Progenitor cell of endocrine pancreas (in vitro differentiated cells): ENCODE data around the gene TRIM39. TPM values are rescaled to one million over a fixed set of nuclear protein-coding genes. Genes with fewer than 3 reads are reported as not detected.
A peak's percentile ranks its signal among the peaks of the same experiment; 100 is the strongest.

ENCODE experiments used
- DNase-seq: peaks from one replicate; pipeline ENCODE4 v3.0.0; 2021; ENCODE audit warnings: low spot score; ENCODE audit not compliant: unreplicated experiment
- H3K27ac Mint-ChIP-seq: 2 replicates; pipeline ENCODE4 v1.8.0; 2021; ENCODE audit warnings: mild to moderate bottlenecking, moderate library complexity, mixed read lengths
- H3K27me3 Mint-ChIP-seq: 2 replicates; pipeline ENCODE4 v1.8.0; 2021; ENCODE audit warnings: mixed read lengths
- H3K36me3 Mint-ChIP-seq: 2 replicates; pipeline ENCODE4 v1.8.0; 2022; ENCODE audit warnings: mixed read lengths; ENCODE audit not compliant: insufficient read depth
- H3K4me1 Mint-ChIP-seq: 2 replicates; pipeline ENCODE4 v1.8.0; 2021; ENCODE audit warnings: low read depth, mixed read lengths
- H3K4me3 Mint-ChIP-seq: 2 replicates; pipeline ENCODE4 v1.8.0; 2021; ENCODE audit warnings: low read depth, mild to moderate bottlenecking, moderate library complexity, mixed read lengths
- H3K9me3 Mint-ChIP-seq: 2 replicates; pipeline ENCODE4 v1.8.0; 2021; ENCODE audit warnings: low read depth, mixed read lengths
- CTCF ChIP-seq: fragments of 200-600 bp; sonication (generic); IDR thresholded peaks from one replicate; pipeline ENCODE4 v1.5.0; 2021; ENCODE audit warnings: antibody characterized with exemption, mild to moderate bottlenecking; ENCODE audit not compliant: unreplicated experiment
- total RNA-seq: library from RNA; stranded (reverse); gene quantifications from 2 replicates; pipeline ENCODE4 v1.2.1, GENCODE V29; 2021

TRIM39 gene
- total RNA-seq, 1 donor from 2014 or later, result 17.9 TPM

- Mint-ChIP-seq H3K27me3 (no peaks in the 10 kb centered on the region), H3K36me3 (peaks cover 7% of the 10 kb centered on the region), H3K4me1 (peaks cover 27% of the 10 kb centered on the region), H3K27ac (peak overlapping the region; percentile 97), H3K4me3 (peak overlapping the region; percentile 90), H3K9me3 (no peaks in the 10 kb centered on the region)
- TF ChIP-seq CTCF, result no peak
- DNase-seq, result no peak
These were observed 1.7 kb downstream of the TRIM39 start for GRCh38 chr6:30328397-30328796.

- no peak overlapping the region for H3K4me3 Mint-ChIP-seq
- no peak for DNase-seq
- H3K36me3 Mint-ChIP-seq, result peaks cover 9% of the 10 kb centered on the region
- H3K9me3 Mint-ChIP-seq, result no peaks in the 10 kb centered on the region
- H3K27ac Mint-ChIP-seq, result no peak overlapping the region
- H3K4me1 Mint-ChIP-seq, result peaks cover 24% of the 10 kb centered on the region
- H3K27me3 Mint-ChIP-seq, result no peaks in the 10 kb centered on the region
- no peak for TF ChIP-seq CTCF
These were observed 2.6 kb downstream of the TRIM39 start for GRCh38 chr6:30329331-30329730.

GRCh38 chr6:30331981-30332380 lies 5.3 kb downstream of the TRIM39 start:
- no peaks in the 10 kb centered on the region for H3K27me3 Mint-ChIP-seq
- no peak overlapping the region for H3K4me3 Mint-ChIP-seq
- no peak overlapping the region for H3K27ac Mint-ChIP-seq
- TF ChIP-seq CTCF, result no peak
- H3K9me3 Mint-ChIP-seq, result no peaks in the 10 kb centered on the region
- H3K4me1 Mint-ChIP-seq, result peaks cover 10% of the 10 kb centered on the region
- peaks cover 20% of the 10 kb centered on the region for H3K36me3 Mint-ChIP-seq
- no peak for DNase-seq

- no peak overlapping the region for H3K27ac Mint-ChIP-seq
- no peaks in the 10 kb centered on the region for H3K4me1 Mint-ChIP-seq
- H3K9me3 Mint-ChIP-seq, result no peaks in the 10 kb centered on the region
- H3K4me3 Mint-ChIP-seq, result no peak overlapping the region
- no peaks in the 10 kb centered on the region for H3K27me3 Mint-ChIP-seq
- no peak for DNase-seq
- TF ChIP-seq CTCF, result no peak
- peaks cover 20% of the 10 kb centered on the region for H3K36me3 Mint-ChIP-seq
These were observed 7.5 kb downstream of the TRIM39 start for GRCh38 chr6:30334075-30334783.

- Mint-ChIP-seq H3K9me3 (no peaks in the 10 kb centered on the region), H3K27me3 (no peaks in the 10 kb centered on the region), H3K36me3 (peaks cover 14% of the 10 kb centered on the region), H3K4me1 (peaks cover 1% of the 10 kb centered on the region), H3K27ac (no peak overlapping the region), H3K4me3 (no peak overlapping the region)
- no peak for TF ChIP-seq CTCF
- DNase-seq, result no peak
These were observed 13.9 kb downstream of the TRIM39 start for GRCh38 chr6:30340589-30341054.
